Omental fat pad (tissue), 4 donors: ENCODE results near the gene MGAT3. TPM values are rescaled to one million over a fixed set of nuclear protein-coding genes. Genes with fewer than 3 reads are reported as not detected.

ENCODE experiments used
- ATAC-seq: fragments of 150-250 bp; one replicate; pipeline ENCODE4 v1.9.1; 2016; ENCODE audit warnings: mild to moderate bottlenecking, moderate library complexity; ENCODE audit not compliant: low FRiP score
- DNase-seq: peaks from one replicate; pipeline ENCODE4 v3.0.0-alpha.2; 2019; ENCODE audit warnings: low spot score
- total RNA-seq, 4 donors: library from RNA; depleted of rRNA; stranded (reverse); fragments of >200 nt; gene quantifications; one replicate each; pipeline ENCODE4 v1.1.0, GENCODE V29; 2016
- TF ChIP-seq, protein P1 (sequence below), 3 donors: fragments of 450-650 bp; IDR thresholded peaks; one replicate each; pipeline ENCODE4 v1.5.1; 2016 to 2017; ENCODE audit warnings: antibody characterized with exemption in 3 of 3, mild to moderate bottlenecking in 3 of 3, moderate library complexity in 2 of 3

Gene MGAT3
- total RNA-seq, 4 donors from 2014 or later: 4.1 to 23.5 (median 9.9) TPM

DNA sequence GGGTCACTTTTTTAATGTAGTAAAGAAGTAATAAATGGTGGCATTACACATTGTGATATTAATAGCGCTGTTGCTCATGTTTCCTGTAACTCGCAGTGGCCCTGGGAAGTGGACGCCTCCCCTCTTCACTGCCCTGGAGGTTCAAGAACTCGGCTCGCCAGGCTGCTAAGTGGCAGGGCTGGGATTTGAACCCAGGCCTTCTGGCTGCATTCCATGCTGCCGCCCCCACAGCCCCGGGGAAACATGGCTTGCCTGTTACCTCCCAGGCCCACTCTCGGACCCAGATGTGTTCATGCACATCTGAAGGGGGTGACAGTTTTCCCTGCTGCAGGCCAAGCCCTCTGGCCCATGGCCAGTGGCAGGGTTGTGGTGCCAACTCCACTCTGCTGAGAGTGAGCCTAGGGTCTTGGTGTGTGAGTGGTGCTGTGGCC, 25.0 kb upstream of the MGAT3 start:
- DNase-seq: no peak
- TF ChIP-seq, protein P1, sequence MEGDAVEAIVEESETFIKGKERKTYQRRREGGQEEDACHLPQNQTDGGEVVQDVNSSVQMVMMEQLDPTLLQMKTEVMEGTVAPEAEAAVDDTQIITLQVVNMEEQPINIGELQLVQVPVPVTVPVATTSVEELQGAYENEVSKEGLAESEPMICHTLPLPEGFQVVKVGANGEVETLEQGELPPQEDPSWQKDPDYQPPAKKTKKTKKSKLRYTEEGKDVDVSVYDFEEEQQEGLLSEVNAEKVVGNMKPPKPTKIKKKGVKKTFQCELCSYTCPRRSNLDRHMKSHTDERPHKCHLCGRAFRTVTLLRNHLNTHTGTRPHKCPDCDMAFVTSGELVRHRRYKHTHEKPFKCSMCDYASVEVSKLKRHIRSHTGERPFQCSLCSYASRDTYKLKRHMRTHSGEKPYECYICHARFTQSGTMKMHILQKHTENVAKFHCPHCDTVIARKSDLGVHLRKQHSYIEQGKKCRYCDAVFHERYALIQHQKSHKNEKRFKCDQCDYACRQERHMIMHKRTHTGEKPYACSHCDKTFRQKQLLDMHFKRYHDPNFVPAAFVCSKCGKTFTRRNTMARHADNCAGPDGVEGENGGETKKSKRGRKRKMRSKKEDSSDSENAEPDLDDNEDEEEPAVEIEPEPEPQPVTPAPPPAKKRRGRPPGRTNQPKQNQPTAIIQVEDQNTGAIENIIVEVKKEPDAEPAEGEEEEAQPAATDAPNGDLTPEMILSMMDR (IDR thresholded peaks at IDR 0.05): no peak
- ATAC-seq: no peak

DNA sequence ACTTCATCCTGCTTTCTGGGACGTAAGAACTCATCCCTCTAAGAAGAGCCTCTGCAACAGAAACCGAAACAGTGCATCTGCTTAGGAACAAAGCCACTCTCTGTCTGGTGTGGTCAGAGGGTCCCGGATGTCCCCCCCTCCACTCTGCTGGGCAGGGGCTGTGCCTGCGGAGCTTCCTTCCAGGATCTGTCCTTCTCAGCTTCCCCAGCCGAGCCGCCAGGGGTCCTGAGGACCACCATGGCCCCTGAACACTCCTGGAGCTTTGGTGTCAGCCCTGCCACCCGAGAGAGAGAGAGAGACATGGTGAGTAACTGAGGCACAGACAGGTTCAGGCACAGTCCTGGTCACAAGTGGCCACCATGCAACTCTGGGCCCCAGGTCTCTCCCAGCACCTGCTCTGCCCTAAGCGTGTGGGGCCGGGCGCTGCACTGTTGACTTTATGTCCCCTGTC, 24.4 kb upstream of the MGAT3 start:
- TF ChIP-seq, protein P1 (IDR thresholded peaks at IDR 0.05): no peak
- ATAC-seq (no peak), DNase-seq (no peak)

DNA sequence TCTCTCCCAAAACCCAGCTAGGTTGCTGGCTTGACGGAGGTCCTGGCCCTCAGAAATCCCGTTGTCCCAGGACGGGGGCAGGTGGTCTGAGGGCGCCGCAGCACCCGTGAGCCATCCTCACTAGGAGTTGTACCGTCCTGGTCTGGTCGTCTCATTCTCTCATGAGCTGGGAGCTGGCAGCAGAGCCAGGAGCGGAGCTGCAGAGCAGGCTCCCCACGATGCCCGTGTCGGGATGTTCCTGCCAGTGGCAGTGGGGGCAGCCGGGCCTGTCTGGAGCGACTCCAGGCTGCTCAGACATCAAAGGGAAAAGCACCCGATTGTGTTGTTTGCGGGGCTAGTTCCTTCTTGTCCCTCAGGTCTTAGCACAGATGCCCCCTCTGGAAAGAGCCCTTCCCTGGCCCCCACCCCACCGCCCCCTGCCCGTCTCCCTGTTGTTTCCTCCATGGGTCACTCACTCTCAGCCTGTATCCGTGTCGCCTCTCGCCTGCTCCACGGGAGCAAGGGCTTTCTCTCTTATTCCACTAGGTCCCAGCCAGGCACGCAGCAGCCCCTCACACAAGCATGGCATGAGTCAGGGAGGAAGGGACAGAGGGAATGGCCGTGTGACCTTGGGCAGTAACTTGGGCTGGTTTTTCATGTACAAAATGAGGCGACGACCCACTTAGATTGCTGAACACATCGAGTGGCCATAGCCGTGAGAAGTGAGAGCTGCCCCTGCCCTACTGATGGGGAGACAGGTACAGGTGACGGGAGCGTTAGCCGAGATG, 23.2 kb upstream of the MGAT3 start:
- no peak for DNase-seq
- TF ChIP-seq, protein P1 (IDR thresholded peaks at IDR 0.05): no peak
- ATAC-seq: no peak

DNA sequence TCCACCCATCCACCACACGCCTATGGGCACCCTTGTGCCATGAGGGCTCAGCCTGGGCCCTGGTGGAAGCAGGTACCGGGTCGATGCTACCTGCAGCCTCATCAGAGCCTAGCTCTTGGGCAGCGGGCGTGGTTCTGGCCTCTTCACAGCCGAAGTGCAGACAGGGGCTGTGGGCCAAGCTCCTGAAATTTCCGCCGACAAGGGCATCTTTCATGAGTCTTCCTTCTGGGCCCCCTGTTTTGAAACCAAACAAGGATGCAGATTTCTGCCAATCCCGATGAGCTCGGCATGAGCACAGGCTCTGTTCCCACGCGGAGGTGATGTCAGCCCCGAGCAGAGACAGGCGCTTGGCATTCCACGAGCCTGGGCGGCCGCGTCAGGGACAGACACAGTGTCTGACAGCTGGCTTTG, 22.6 kb upstream of the MGAT3 start:
- ATAC-seq (no peak), DNase-seq (no peak)
- TF ChIP-seq, protein P1 (IDR thresholded peaks at IDR 0.05): no peak

DNA sequence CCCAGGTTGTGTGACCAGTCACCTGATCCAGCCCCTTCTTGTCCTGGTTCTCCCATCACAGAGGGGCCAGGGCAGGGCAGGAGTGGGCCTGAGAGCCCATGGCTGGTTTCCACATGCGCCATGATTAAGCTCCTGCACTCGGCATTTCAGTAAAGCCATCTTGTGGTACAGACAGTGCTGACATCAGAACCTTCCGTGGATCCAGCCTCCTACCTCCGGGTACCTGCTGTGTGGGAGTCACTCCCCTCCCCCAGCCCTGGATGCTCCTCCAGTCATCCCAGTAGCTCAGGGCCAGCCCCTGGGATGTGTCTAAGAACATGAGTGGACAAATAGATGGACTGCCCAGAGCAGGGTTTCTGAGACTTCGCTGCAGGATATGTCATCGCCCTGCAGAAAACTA, 22.1 kb upstream of the MGAT3 start:
- DNase-seq (no peak), ATAC-seq (no peak)
- TF ChIP-seq, protein P1 (IDR thresholded peaks at IDR 0.05): no peak

DNA sequence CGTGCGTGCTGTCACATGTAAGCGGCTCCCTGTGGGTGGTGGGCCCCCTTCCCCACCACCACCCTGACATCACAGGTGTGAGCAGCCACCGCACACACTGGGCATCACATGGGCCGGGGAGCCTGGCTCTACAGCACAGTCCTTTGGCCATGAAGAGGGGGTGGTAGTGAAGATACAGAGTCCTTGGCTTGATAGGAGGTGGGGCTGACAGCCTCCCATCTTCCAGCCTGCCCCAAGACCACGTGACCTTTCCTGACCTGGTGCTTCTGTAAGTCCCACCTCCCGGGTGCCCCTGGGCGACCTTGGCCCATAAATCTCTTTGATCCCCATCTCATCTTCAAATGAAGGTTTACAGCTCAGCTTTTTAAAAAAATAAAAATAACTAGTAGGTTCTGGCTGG, 21.2 kb upstream of the MGAT3 start:
- TF ChIP-seq, protein P1 (IDR thresholded peaks at IDR 0.05): no peak
- ATAC-seq (no peak), DNase-seq (no peak)
